Erythroblast (primary cell): ENCODE results near the gene CFAP107.

Source experiments
- GATA1 ChIP-seq: IDR thresholded peaks from 2 replicates; pipeline ENCODE4 v1.6.1; 2011; ENCODE audit warnings: low read depth, mild to moderate bottlenecking, control low read depth, low read length, moderate library complexity
- POLR2A ChIP-seq: IDR thresholded peaks from 2 replicates; pipeline ENCODE4 v1.6.1; 2011; ENCODE audit warnings: mild to moderate bottlenecking, low read length

GRCh38 chr1:12714710-12715475 is 31.1 kb upstream of the CFAP107 start:
- no peak for TF ChIP-seq POLR2A
- TF ChIP-seq GATA1: no peak
